Keratinocyte (primary cell): ENCODE results near the gene PTPRN2. TPM values are rescaled to one million over a fixed set of nuclear protein-coding genes. Genes with fewer than 3 reads are reported as not detected.

Source experiments
- DNase-seq: peaks from one replicate; pipeline ENCODE4 v3.0.0-alpha.2; 2011; ENCODE audit warnings: low read depth, missing footprints, low spot score
- FAIRE-seq: peaks from 2 replicates; lab custom pipeline; 2011; peaks lifted over from hg19 to GRCh38; lab: Jason Lieb, UNC
- H2AFZ ChIP-seq: 2 replicates; pipeline ENCODE4 v1.6.0; 2012; ENCODE audit warnings: low read length, control low read depth, inconsistent platforms; ENCODE audit not compliant: control insufficient read depth
- H3K27ac ChIP-seq: 2 replicates; pipeline ENCODE4 v1.5.1; 2011; ENCODE audit warnings: low read length; ENCODE audit not compliant: control insufficient read depth, insufficient read depth
- H3K27me3 ChIP-seq: 3 replicates; pipeline ENCODE4 v1.6.0; 2011; ENCODE audit warnings: low read length; ENCODE audit not compliant: control insufficient read depth, insufficient read depth; ENCODE audit errors: extremely low read depth
- H3K36me3 ChIP-seq, 2 experiments: 2 replicates in 1 of 2; 3 replicates in 1 of 2; pipeline ENCODE4 v1.5.1; 2011; ENCODE audit warnings: low read length in 2 of 2, mild to moderate bottlenecking in 1 of 2; ENCODE audit not compliant: control insufficient read depth in 2 of 2, insufficient read depth in 2 of 2; ENCODE audit errors: extremely low read depth in 1 of 2
- H3K4me1 ChIP-seq: 3 replicates; pipeline ENCODE4 v1.5.1; 2011; ENCODE audit warnings: low read length; ENCODE audit not compliant: control insufficient read depth, insufficient read depth; ENCODE audit errors: extremely low read depth
- H3K4me2 ChIP-seq: 3 replicates; pipeline ENCODE4 v1.6.0; 2011; ENCODE audit warnings: low read depth, low read length; ENCODE audit not compliant: control insufficient read depth, insufficient read depth; ENCODE audit errors: extremely low read depth
- H3K4me3 ChIP-seq, 3 experiments: fragments of 200-600 bp in 1 of 3; sonication (generic) in 1 of 3; 2 replicates in 2 of 3; 3 replicates in 1 of 3; pipeline ENCODE4 v1.5.1; 2011 to 2016; ENCODE audit warnings: low read length in 3 of 3, mild to moderate bottlenecking in 3 of 3, control low read depth in 2 of 3, inconsistent platforms in 1 of 3, low read depth in 1 of 3, mixed read lengths in 1 of 3, mixed run types in 1 of 3, moderate library complexity in 1 of 3; ENCODE audit not compliant: control insufficient read depth in 2 of 3, insufficient read depth in 2 of 3; ENCODE audit errors: extremely low read depth in 1 of 3
- H3K79me2 ChIP-seq: 2 replicates; pipeline ENCODE4 v1.6.0; 2012; ENCODE audit warnings: low read length; ENCODE audit not compliant: control insufficient read depth, insufficient read depth
- H3K9ac ChIP-seq: 3 replicates; pipeline ENCODE4 v1.6.0; 2011; ENCODE audit warnings: low read length; ENCODE audit not compliant: control insufficient read depth, insufficient read depth; ENCODE audit errors: extremely low read depth
- H3K9me1 ChIP-seq: 3 replicates; pipeline ENCODE4 v1.6.0; 2011; ENCODE audit warnings: low read length; ENCODE audit not compliant: control insufficient read depth, insufficient read depth; ENCODE audit errors: extremely low read depth
- H3K9me3 ChIP-seq: 2 replicates; pipeline ENCODE4 v1.5.1; 2012; ENCODE audit warnings: low read depth, low read length; ENCODE audit not compliant: control insufficient read depth
- H4K20me1 ChIP-seq: 3 replicates; pipeline ENCODE4 v1.6.0; 2011; ENCODE audit warnings: low read length; ENCODE audit not compliant: control insufficient read depth, insufficient read depth; ENCODE audit errors: extremely low read depth
- CTCF ChIP-seq, 3 experiments: IDR thresholded peaks in 1 of 3; conservative IDR thresholded peaks in 1 of 3; optimal IDR thresholded peaks in 1 of 3; 2 replicates in 2 of 3; 3 replicates in 1 of 3; pipeline versions ENCODE3 to v1.5.1; 2011; ENCODE audit warnings: low read length in 3 of 3, mild to moderate bottlenecking in 3 of 3, moderate library complexity in 2 of 3, control low read depth in 1 of 3, inconsistent platforms in 1 of 3; ENCODE audit not compliant: insufficient read depth in 2 of 3; ENCODE audit errors: extremely low read depth in 1 of 3
- EZH2 ChIP-seq: IDR thresholded peaks from one replicate; pipeline ENCODE4 v1.6.1; 2012; ENCODE audit warnings: inconsistent platforms, mild to moderate bottlenecking, low read length, moderate library complexity
- dilution Hi-C: fragments of 300-500 bp; cut with MboI; formaldehyde crosslinking; loops from one replicate; pipeline ENCODE4 v1.7.0; 2020; ENCODE audit warnings: low sequenced_read_pairs; ENCODE audit not compliant: extremely low pct_ligation_motif_present
- polyA plus RNA-seq, 5 experiments: library from polyadenylated mRNA; depleted of rRNA in 3 of 5; stranded (reverse) in 3 of 5; stranded (forward) in 1 of 5; unstranded in 1 of 5; fragments of >200 nt; gene quantifications; 1 replicate in 1 of 5; 2 replicates in 3 of 5; 3 replicates in 1 of 5; pipeline versions ENCODE4 v1.2.1 to v1.2.3, GENCODE V29; 2011 to 2012; ENCODE audit warnings: missing spikeins in 2 of 5, low read depth in 1 of 5, low replicate concordance in 1 of 5

The PTPRN2 gene
- polyA plus RNA-seq, 1 donor (not counting 4 experiments of a cell fraction or from before 2014, with no cell fraction given) = not detected

GRCh38 chr7:158611541-158611940 lies 23.9 kb upstream of the PTPRN2 start:
- Histone ChIP-seq H3K9me3 (no peaks in the 10 kb centered on the region), H3K79me2 (no peaks in the 10 kb centered on the region), H3K4me3 (no peak overlapping the region), H2AFZ (no peak overlapping the region), H3K27me3 (no peaks in the 10 kb centered on the region), H4K20me1 (no peaks in the 10 kb centered on the region), H3K27ac (no peak overlapping the region), H3K9me1 (no peaks in the 10 kb centered on the region), H3K36me3 (no peaks in the 10 kb centered on the region), H3K9ac (no peak overlapping the region), H3K4me1 (no peaks in the 10 kb centered on the region), H3K4me2 (no peak overlapping the region)
- TF ChIP-seq EZH2 = no peak
- no peak for TF ChIP-seq CTCF (optimal IDR thresholded peaks at IDR 0.05 in 1 of 3, IDR thresholded peaks at IDR 0.05 in 1 of 3, conservative IDR thresholded peaks at IDR 0.05 in 1 of 3; ENCODE audit: extremely low read depth in 1 of 3, insufficient read depth in 2 of 3, low read length in 3 of 3)
- no peak for FAIRE-seq
- DNase-seq = no peak
- dilution Hi-C loops = no loop called here

- Histone ChIP-seq H2AFZ (no peak overlapping the region), H3K36me3 (no peaks in the 10 kb centered on the region), H3K4me3 (no peak overlapping the region), H3K9ac (no peak overlapping the region), H3K4me1 (no peaks in the 10 kb centered on the region), H3K4me2 (no peak overlapping the region), H3K27ac (no peak overlapping the region), H3K9me1 (no peaks in the 10 kb centered on the region), H3K9me3 (no peaks in the 10 kb centered on the region), H3K27me3 (no peaks in the 10 kb centered on the region), H4K20me1 (no peaks in the 10 kb centered on the region), H3K79me2 (no peaks in the 10 kb centered on the region)
- DNase-seq (no peak), FAIRE-seq (no peak)
- no peak for TF ChIP-seq CTCF (optimal IDR thresholded peaks at IDR 0.05 in 1 of 3, IDR thresholded peaks at IDR 0.05 in 1 of 3, conservative IDR thresholded peaks at IDR 0.05 in 1 of 3; ENCODE audit: extremely low read depth in 1 of 3, insufficient read depth in 2 of 3, low read length in 3 of 3)
- TF ChIP-seq EZH2 = no peak
- dilution Hi-C loops = no loop called here
Measured at GRCh38 chr7:158609313-158609974, 21.8 kb upstream of the PTPRN2 start.
